H1 (cell line): Measurements from ENCODE around the gene NUDT3. TPM values are rescaled to one million over a fixed set of nuclear protein-coding genes. Genes with fewer than 3 reads are reported as not detected.
"Not testable (repeated sequence)": the region's sequence is repeated elsewhere in the genome, so short reads cannot be mapped to it uniquely, and the experiment has no call there.

ENCODE experiments used
- CTCF ChIA-PET: fragments of 300-600 bp; sonication (Branson Sonifier 250); formaldehyde crosslinking; loops from one replicate; lab custom pipeline; 2021; ENCODE audit not compliant: partially characterized antibody; lab: Charles Lee
- POLR2A ChIA-PET: fragments of 300-600 bp; sonication (Branson Sonifier 250); formaldehyde crosslinking; loops from one replicate; lab custom pipeline; 2021; ENCODE audit warnings: inconsistent platforms; ENCODE audit not compliant: partially characterized antibody; lab: Charles Lee
- DNase-seq, 2 experiments: peaks; one replicate each; pipeline versions ENCODE4 v3.0.0 to v3.0.0-alpha.2; 2010 to 2022; ENCODE audit warnings: low spot score in 2 of 2, low read depth in 1 of 2, mixed read lengths in 1 of 2
- FAIRE-seq: peaks from 2 replicates; lab custom pipeline; 2011; peaks lifted over from hg19 to GRCh38; lab: Jason Lieb, UNC
- H2AFZ ChIP-seq: 2 replicates; pipeline ENCODE4 v1.8.1; 2012; ENCODE audit warnings: low read length, inconsistent platforms
- H2AK5ac ChIP-seq: 2 replicates; pipeline ENCODE4 v1.6.1; 2013; ENCODE audit warnings: low read depth, low read length
- H2BK120ac ChIP-seq: replicated peaks from 2 replicates; pipeline ENCODE3; 2013; ENCODE audit warnings: low read depth, low read length, inconsistent platforms
- H2BK12ac ChIP-seq: 2 replicates; pipeline ENCODE4 v1.6.1; 2013; ENCODE audit warnings: low read depth, low read length
- H2BK15ac ChIP-seq: 2 replicates; pipeline ENCODE4 v1.6.1; 2013; ENCODE audit warnings: low read length
- H2BK20ac ChIP-seq: 2 replicates; pipeline ENCODE4 v1.6.1; 2013; ENCODE audit warnings: low read length
- H2BK5ac ChIP-seq: 2 replicates; pipeline ENCODE4 v1.6.1; 2013; ENCODE audit warnings: low read depth, low read length
- H3K14ac ChIP-seq: 2 replicates; pipeline ENCODE4 v1.6.1; 2013; ENCODE audit warnings: inconsistent platforms; ENCODE audit not compliant: insufficient read length
- H3K18ac ChIP-seq: 2 replicates; pipeline ENCODE4 v1.6.1; 2013; ENCODE audit warnings: low read length; ENCODE audit errors: extremely low read depth
- H3K23ac ChIP-seq: 2 replicates; pipeline ENCODE4 v1.6.1; 2013; ENCODE audit warnings: inconsistent platforms; ENCODE audit not compliant: insufficient read length
- H3K23me2 ChIP-seq: 2 replicates; pipeline ENCODE4 v1.6.1; 2013; ENCODE audit warnings: low read depth, low read length
- H3K27ac ChIP-seq: 2 replicates; pipeline ENCODE4 v1.6.1; 2011; ENCODE audit warnings: low read depth, low read length, inconsistent platforms
- H3K27me3 ChIP-seq, 4 experiments: replicated peaks in 1 of 4; 1 replicate in 1 of 4; 2 replicates in 3 of 4; pipeline versions ENCODE4 v1.6.1 to v1.8.1; 2011 to 2013; ENCODE audit warnings: low read length in 3 of 4, mild to moderate bottlenecking in 3 of 4, inconsistent platforms in 2 of 4, mixed read lengths in 2 of 4, moderate library complexity in 1 of 4; ENCODE audit not compliant: control insufficient read depth in 3 of 4, insufficient read depth in 3 of 4; ENCODE audit errors: extremely low read depth in 1 of 4
- H3K36me3 ChIP-seq, 4 experiments: 2 replicates each; pipeline versions ENCODE4 v1.6.1 to v1.8.1; 2011 to 2013; ENCODE audit warnings: mild to moderate bottlenecking in 4 of 4, low read length in 3 of 4, moderate library complexity in 2 of 4, control low read depth in 1 of 4, inconsistent platforms in 1 of 4; ENCODE audit not compliant: insufficient read depth in 4 of 4, control insufficient read depth in 2 of 4
- H3K4ac ChIP-seq: replicated peaks from 2 replicates; pipeline ENCODE3; 2013; ENCODE audit warnings: low read length, low read depth, mixed read lengths, inconsistent platforms; ENCODE audit not compliant: insufficient read length
- H3K4me1 ChIP-seq, 4 experiments: replicated peaks in 1 of 4; 1 replicate in 1 of 4; 2 replicates in 3 of 4; pipeline versions ENCODE4 v1.6.1 to v1.8.1; 2011 to 2013; ENCODE audit warnings: low read length in 3 of 4, inconsistent platforms in 2 of 4, mixed read lengths in 1 of 4; ENCODE audit not compliant: insufficient read depth in 4 of 4, control insufficient read depth in 3 of 4
- H3K4me2 ChIP-seq, 2 experiments: 2 replicates each; pipeline versions ENCODE4 v1.6.1 to v1.8.1; 2011 to 2013; ENCODE audit warnings: low read depth in 2 of 2, low read length in 2 of 2, control low read depth in 1 of 2, inconsistent platforms in 1 of 2, mild to moderate bottlenecking in 1 of 2; ENCODE audit not compliant: insufficient read depth in 1 of 2
- H3K4me3 ChIP-seq, 4 experiments: fragments of 200-600, 300-600 bp in 1 of 4; sonication (generic), shearing (Covaris generic), sonication (Bioruptor Twin) in 1 of 4; 2 replicates each; pipeline versions ENCODE4 v1.5.1 to v1.8.1; 2011 to 2016; ENCODE audit warnings: low read length in 4 of 4, low read depth in 3 of 4, control low read depth in 2 of 4, inconsistent platforms in 2 of 4, mild to moderate bottlenecking in 2 of 4, mixed read lengths in 1 of 4, moderate library complexity in 1 of 4; ENCODE audit not compliant: insufficient read depth in 2 of 4; ENCODE audit errors: extremely low read depth in 1 of 4
- H3K56ac ChIP-seq: replicated peaks from 2 replicates; pipeline ENCODE3; 2013; ENCODE audit warnings: low read depth, mild to moderate bottlenecking, mixed read lengths, low read length, inconsistent platforms; ENCODE audit not compliant: insufficient read length
- H3K79me1 ChIP-seq: 2 replicates; pipeline ENCODE4 v1.6.1; 2013; ENCODE audit warnings: low read depth, low read length, control low read depth
- H3K79me2 ChIP-seq, 2 experiments: 2 replicates each; pipeline versions ENCODE4 v1.6.1 to v1.8.1; 2012 to 2013; ENCODE audit warnings: low read length in 2 of 2, mild to moderate bottlenecking in 2 of 2, inconsistent platforms in 1 of 2; ENCODE audit not compliant: insufficient read depth in 2 of 2, control insufficient read depth in 1 of 2
- H3K9ac ChIP-seq, 4 experiments: replicated peaks in 1 of 4; 1 replicate in 1 of 4; 2 replicates in 3 of 4; pipeline versions ENCODE4 v1.6.1 to v1.8.1; 2011 to 2013; ENCODE audit warnings: low read depth in 3 of 4, low read length in 3 of 4, control low read depth in 2 of 4, mild to moderate bottlenecking in 2 of 4, moderate library complexity in 2 of 4, inconsistent platforms in 1 of 4; ENCODE audit errors: extremely low read depth in 1 of 4
- H3K9me3 ChIP-seq, 2 experiments: 2 replicates each; pipeline versions ENCODE4 v1.6.1 to v1.8.1; 2012 to 2013; ENCODE audit warnings: mild to moderate bottlenecking in 2 of 2, moderate library complexity in 2 of 2, control low read depth in 1 of 2, inconsistent platforms in 1 of 2, low read depth in 1 of 2, low read length in 1 of 2, mixed read lengths in 1 of 2; ENCODE audit not compliant: insufficient read depth in 2 of 2
- H4K20me1 ChIP-seq, 2 experiments: replicated peaks in 1 of 2; 2 replicates each; pipeline versions ENCODE3 to v1.8.1; 2011 to 2013; ENCODE audit warnings: inconsistent platforms in 2 of 2, low read length in 2 of 2, mild to moderate bottlenecking in 1 of 2; ENCODE audit not compliant: insufficient read depth in 2 of 2, control insufficient read depth in 1 of 2
- H4K5ac ChIP-seq: 2 replicates; pipeline ENCODE4 v1.6.1; 2013; ENCODE audit warnings: low read length, low read depth, mixed read lengths, inconsistent platforms; ENCODE audit not compliant: insufficient read length
- H4K8ac ChIP-seq: 2 replicates; pipeline ENCODE4 v1.8.0; 2013; ENCODE audit warnings: mild to moderate bottlenecking, moderate library complexity, low read length, inconsistent platforms; ENCODE audit not compliant: insufficient read depth; ENCODE audit errors: extremely low read depth
- H4K91ac ChIP-seq: replicated peaks from 2 replicates; pipeline ENCODE3; 2013; ENCODE audit warnings: low read length, mixed read lengths, inconsistent platforms; ENCODE audit not compliant: insufficient read length
- HDAC2 ChIP-seq, 2 experiments: fragments of 300-600 bp in 1 of 2; sonication (generic) in 1 of 2; IDR thresholded peaks; 2 replicates each; pipeline ENCODE4 v1.6.1; 2011 to 2012; ENCODE audit warnings: low read depth in 2 of 2, low read length in 2 of 2, mild to moderate bottlenecking in 2 of 2, moderate library complexity in 2 of 2, borderline replicate concordance in 1 of 2, inconsistent platforms in 1 of 2
- WGBS, 2 experiments: shearing (Covaris generic) in 1 of 2; methylation state at CpG; one replicate each; pipeline versions ENCODE4 v1.1.6 to v1.1.7; 2013 to 2015; ENCODE audit warnings: low lambda C conversion rate in 2 of 2, mixed read lengths in 2 of 2, inconsistent platforms in 1 of 2, low coverage in 1 of 2, missing lambda C conversion rate in 1 of 2; ENCODE audit not compliant: insufficient replicate concordance in 2 of 2, insufficient coverage in 1 of 2, insufficient read length in 1 of 2; ENCODE audit errors: extremely low coverage in 1 of 2, missing lambda C conversion rate in 1 of 2; 5-methylcytosine and 5-hydroxymethylcytosine counted together
- polyA plus RNA-seq, 7 experiments: library from polyadenylated mRNA; depleted of rRNA in 3 of 7; stranded (reverse) in 5 of 7; unstranded in 2 of 7; fragments of >200 nt in 5 of 7; fragments of 200-250 nt in 2 of 7; gene quantifications; 1 replicate in 5 of 7; 2 replicates in 1 of 7; 4 replicates in 1 of 7; pipeline versions ENCODE4 v1.2.1 to v1.2.3, GENCODE V29; 2011 to 2013; ENCODE audit warnings: missing spikeins in 2 of 7, mixed read lengths in 2 of 7
- total RNA-seq: library from RNA; stranded (reverse); fragmentation: NEBNext Ultra II Directional; extraction: Animal tissue kit (Norgen Biotek cat#: 25700); gene quantifications from 2 replicates; pipeline ENCODE4 v1.2.1, GENCODE V29; 2021

The NUDT3 gene
- total and polyA plus RNA-seq, 2 of the 8 experiments (the other 6 are each of a cell fraction or from before 2014, with no cell fraction given), result 14.1 to 36.9 TPM

DNA sequence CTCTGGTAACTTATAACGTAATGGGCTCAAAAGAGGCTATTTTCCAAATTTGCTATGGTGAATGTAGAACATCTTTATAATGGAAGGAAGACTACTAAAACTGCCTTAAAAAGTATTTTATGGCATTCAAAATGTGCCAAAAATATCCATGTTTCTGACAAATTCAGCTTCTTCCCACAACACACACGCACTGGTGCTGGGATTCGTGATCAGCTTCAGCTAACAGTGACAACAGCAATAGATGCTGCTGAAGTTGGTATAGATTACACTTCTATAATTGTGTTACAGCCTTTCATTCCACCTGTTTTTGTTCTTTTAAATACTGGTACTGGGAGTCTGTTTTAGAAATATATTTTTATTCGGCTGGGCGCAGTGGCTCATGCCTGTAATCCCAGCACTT lies 19.0 kb downstream of the NUDT3 start (continued):
- TF ChIP-seq HDAC2 (IDR thresholded peaks at IDR 0.05; ENCODE audit: borderline replicate concordance in 1 of 2, low read depth in 2 of 2, low read length in 2 of 2), result no peak

DNA sequence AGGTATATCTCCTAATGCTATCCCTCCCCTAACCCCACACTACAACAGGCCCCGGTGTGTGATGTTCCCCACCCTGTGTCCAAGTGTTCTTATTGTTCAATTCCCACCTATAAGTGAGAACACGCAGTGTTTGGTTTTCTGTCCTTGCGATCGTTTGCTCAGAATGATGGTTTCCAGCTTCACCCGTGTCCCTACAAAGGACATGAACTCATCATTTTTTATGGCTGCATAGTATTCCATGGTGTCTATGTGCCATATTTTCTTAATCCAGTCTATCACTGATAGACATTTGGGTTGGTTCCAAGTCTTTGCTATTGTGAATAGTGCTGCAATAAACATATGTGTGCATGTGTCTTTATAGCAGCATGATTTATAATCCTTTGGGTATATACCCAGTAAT lies 20.6 kb downstream of the NUDT3 start:
- H2AK5ac ChIP-seq, H3K27me3 ChIP-seq, H3K4ac ChIP-seq, H2BK5ac ChIP-seq, H3K79me1 ChIP-seq, H3K9me3 ChIP-seq, H4K91ac ChIP-seq, H2BK120ac ChIP-seq, POLR2A ChIA-PET, H3K27ac ChIP-seq, H3K4me1 ChIP-seq, H2BK15ac ChIP-seq, FAIRE-seq, H3K4me2 ChIP-seq, H3K23ac ChIP-seq, H2BK12ac ChIP-seq, H3K9ac ChIP-seq, H3K14ac ChIP-seq, H3K4me3 ChIP-seq, H3K56ac ChIP-seq, H2BK20ac ChIP-seq, H3K36me3 ChIP-seq, DNase-seq, CTCF ChIA-PET, H3K18ac ChIP-seq, H4K8ac ChIP-seq, H3K23me2 ChIP-seq, H2AFZ ChIP-seq, H4K5ac ChIP-seq: not testable (repeated sequence)
- Histone ChIP-seq H3K79me2 (peaks cover 0 to 67% of the 10 kb centered on the region in 2 experiments; a peak in 2 of 4 replicates), H4K20me1 (peaks cover 0 to 13% of the 10 kb centered on the region in 2 experiments)
- WGBS, 2 experiments, result 93% methylated on average over 5 of the region's 5 CpGs; no CpG with 5 or more reads in 1 of the 2 experiments
